ENCODE data around the gene TCF23.

TCF23 gene

GRCh38 chr2:27128668-27129571, 19.9 kb upstream of the TCF23 start:
- no peak for DNase-seq (ENCODE audit: low read depth in 2 of 2)

GRCh38 chr2:27130396-27130795, 18.4 kb upstream of the TCF23 start:
- DNase-seq (ENCODE audit: low read depth in 2 of 2) = no peak

GRCh38 chr2:27131429-27131828, 17.4 kb upstream of the TCF23 start:
- DNase-seq (ENCODE audit: low read depth in 2 of 2) = no peak

- no peak for DNase-seq (ENCODE audit: low read depth in 2 of 2)
Measured at GRCh38 chr2:27133195-27133875, 15.5 kb upstream of the TCF23 start.

GRCh38 chr2:27133905-27134780, 14.7 kb upstream of the TCF23 start, which contains the start of gene PREB:
Gene PREB, minus strand, starts transcription at chr2:27134636. Its CDS starts 215 bp downstream, at chr2:27134421.
- DNase-seq (ENCODE audit: low read depth in 2 of 2) = peak; percentile 90 to 91

- DNase-seq (ENCODE audit: low read depth in 2 of 2) = no peak
Measured at GRCh38 chr2:27134781-27135477, 13.9 kb upstream of the TCF23 start.

- DNase-seq (ENCODE audit: low read depth in 2 of 2) = no peak
Measured at GRCh38 chr2:27135478-27135955, 13.3 kb upstream of the TCF23 start.

GRCh38 chr2:27136751-27137150, 12.1 kb upstream of the TCF23 start:
- DNase-seq (ENCODE audit: low read depth in 2 of 2) = no peak

- no peak for DNase-seq (ENCODE audit: low read depth in 2 of 2)
Measured at GRCh38 chr2:27137322-27137935, 11.4 kb upstream of the TCF23 start.

- DNase-seq (ENCODE audit: low read depth in 2 of 2) = no peak
Measured at GRCh38 chr2:27138111-27138510, 10.7 kb upstream of the TCF23 start.

GRCh38 chr2:27139310-27139709, 9.5 kb upstream of the TCF23 start, which contains the start of gene PRR30:
Gene PRR30, minus strand, starts transcription at chr2:27139410. Its CDS starts 1,081 bp downstream, at chr2:27138329.
- no peak for DNase-seq (ENCODE audit: low read depth in 2 of 2)

- DNase-seq (ENCODE audit: low read depth in 2 of 2) = no peak
Measured at GRCh38 chr2:27143285-27143684, 5.5 kb upstream of the TCF23 start.

- DNase-seq (ENCODE audit: low read depth in 2 of 2) = no peak
Measured at GRCh38 chr2:27145682-27146081, 3.1 kb upstream of the TCF23 start.

- DNase-seq (ENCODE audit: low read depth in 2 of 2) = no peak
Measured at GRCh38 chr2:27147935-27148334, 869 bp upstream of the TCF23 start.

- no peak for DNase-seq (ENCODE audit: low read depth in 2 of 2)
Measured at GRCh38 chr2:27149570-27150405, 984 bp downstream of the TCF23 start.

- DNase-seq (ENCODE audit: low read depth in 2 of 2) = no peak
Measured at GRCh38 chr2:27150639-27151230, 1.9 kb downstream of the TCF23 start.

- DNase-seq (ENCODE audit: low read depth in 2 of 2) = no peak
Measured at GRCh38 chr2:27152102-27152795, 3.4 kb downstream of the TCF23 start.

GRCh38 chr2:27152796-27153464, 4.1 kb downstream of the TCF23 start:
- no peak for DNase-seq (ENCODE audit: low read depth in 2 of 2)
